ENCODE results near the gene KRTAP4-5. TPM values are rescaled to one million over a fixed set of nuclear protein-coding genes. Genes with fewer than 3 reads are reported as not detected.
"Not testable (repeated sequence)": the region's sequence is repeated elsewhere in the genome, so short reads cannot be mapped to it uniquely, and the experiment has no call there.

The KRTAP4-5 gene
- total RNA-seq, 2 experiments from 2014 or later: not detected

DNA sequence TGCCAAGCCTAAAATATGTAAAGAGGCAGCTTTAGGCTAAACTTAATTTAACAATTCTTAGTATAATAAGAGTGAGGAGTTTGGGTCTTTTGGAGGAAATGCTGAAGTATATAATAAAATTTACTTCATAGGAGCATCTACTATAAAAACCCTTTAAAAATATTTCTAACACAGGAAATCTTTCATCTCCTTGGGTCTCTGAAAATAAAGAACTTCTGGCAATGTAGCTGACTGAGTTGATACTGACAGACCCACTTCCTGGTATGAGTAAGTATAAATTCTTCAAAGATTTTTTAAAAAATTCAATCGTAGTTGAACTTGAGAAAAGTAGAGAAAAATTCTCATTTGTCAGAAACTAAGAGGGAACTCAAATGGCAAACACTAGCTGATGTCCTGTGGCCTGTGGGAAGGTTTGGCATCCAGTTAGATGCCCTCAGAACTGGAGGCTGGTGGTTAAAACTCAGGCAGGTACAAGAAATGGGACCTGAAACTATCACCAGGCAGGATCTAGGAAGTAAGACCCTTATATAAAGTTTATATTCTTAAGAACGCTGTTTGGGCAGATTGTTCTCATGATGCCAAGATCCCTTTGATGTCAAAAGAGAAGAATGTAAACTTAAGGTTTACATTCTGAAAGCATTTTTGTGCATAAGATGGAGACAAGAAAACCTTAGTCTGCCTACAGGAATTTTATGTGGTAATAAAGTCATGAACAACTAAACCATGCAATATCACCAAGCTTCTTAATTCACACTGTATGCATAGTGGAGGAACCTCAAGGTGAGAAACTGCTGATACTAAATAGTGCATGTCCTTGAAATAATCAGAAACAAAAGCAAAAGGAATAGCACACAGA, 15.5 kb downstream of the KRTAP4-5 start:
- CTCF ChIA-PET: no interaction called here
- no peaks in the 10 kb centered on the region for H3K27me3 Mint-ChIP-seq
- TF ChIP-seq, protein P1, sequence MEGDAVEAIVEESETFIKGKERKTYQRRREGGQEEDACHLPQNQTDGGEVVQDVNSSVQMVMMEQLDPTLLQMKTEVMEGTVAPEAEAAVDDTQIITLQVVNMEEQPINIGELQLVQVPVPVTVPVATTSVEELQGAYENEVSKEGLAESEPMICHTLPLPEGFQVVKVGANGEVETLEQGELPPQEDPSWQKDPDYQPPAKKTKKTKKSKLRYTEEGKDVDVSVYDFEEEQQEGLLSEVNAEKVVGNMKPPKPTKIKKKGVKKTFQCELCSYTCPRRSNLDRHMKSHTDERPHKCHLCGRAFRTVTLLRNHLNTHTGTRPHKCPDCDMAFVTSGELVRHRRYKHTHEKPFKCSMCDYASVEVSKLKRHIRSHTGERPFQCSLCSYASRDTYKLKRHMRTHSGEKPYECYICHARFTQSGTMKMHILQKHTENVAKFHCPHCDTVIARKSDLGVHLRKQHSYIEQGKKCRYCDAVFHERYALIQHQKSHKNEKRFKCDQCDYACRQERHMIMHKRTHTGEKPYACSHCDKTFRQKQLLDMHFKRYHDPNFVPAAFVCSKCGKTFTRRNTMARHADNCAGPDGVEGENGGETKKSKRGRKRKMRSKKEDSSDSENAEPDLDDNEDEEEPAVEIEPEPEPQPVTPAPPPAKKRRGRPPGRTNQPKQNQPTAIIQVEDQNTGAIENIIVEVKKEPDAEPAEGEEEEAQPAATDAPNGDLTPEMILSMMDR (IDR thresholded peaks at IDR 0.05): no peak
- POLR2A ChIA-PET: no interaction called here
- peak overlapping the region; percentile 51 for H3K27ac Mint-ChIP-seq
- ATAC-seq (no peak), DNase-seq (no peak)
- peaks cover 8% of the 10 kb centered on the region for H3K9me3 Mint-ChIP-seq
- no peaks in the 10 kb centered on the region for H3K36me3 Mint-ChIP-seq (ENCODE audit: low read depth)
- intact Hi-C loops (cut with micrococcal nuclease): no loop called here
- H3K4me3 Mint-ChIP-seq: no peak overlapping the region
- H3K4me1 Mint-ChIP-seq (ENCODE audit: low read depth): peaks cover 32% of the 10 kb centered on the region

DNA sequence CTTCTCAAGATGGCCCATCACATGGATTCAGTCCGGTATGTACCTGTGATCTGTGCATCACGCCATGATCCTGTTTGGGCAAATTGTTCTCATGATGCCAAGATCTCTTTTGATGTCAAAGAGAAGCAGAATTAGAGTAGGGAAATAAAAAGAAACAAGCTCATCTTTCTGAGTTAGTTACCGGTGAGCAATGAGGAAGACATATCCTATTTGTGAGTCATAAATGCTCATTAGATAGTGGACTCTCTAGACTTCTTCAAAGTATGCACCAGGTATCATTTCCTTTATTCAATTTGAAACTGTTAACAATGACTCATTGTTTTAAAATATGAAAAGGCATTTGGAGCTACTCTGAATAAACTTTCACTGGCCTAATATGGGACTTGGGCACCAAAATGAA, 17.6 kb downstream of the KRTAP4-5 start:
- intact Hi-C loops (cut with micrococcal nuclease): no loop called here
- Mint-ChIP-seq H3K27me3 (no peaks in the 10 kb centered on the region), H3K4me1 (ENCODE audit: low read depth) (peaks cover 32% of the 10 kb centered on the region), H3K9me3 (peaks cover 4% of the 10 kb centered on the region), H3K4me3 (no peak overlapping the region), H3K27ac (no peak overlapping the region), H3K36me3 (ENCODE audit: low read depth) (no peaks in the 10 kb centered on the region)
- ATAC-seq (no peak), DNase-seq (no peak)
- POLR2A ChIA-PET: no interaction called here
- TF ChIP-seq, protein P1 (IDR thresholded peaks at IDR 0.05): no peak
- CTCF ChIA-PET: interaction anchor here (1.5 kb wide), 1 partner anchor 190 kb away, joined by 4 read pairs; no protein-coding TSS in a partner anchor

DNA sequence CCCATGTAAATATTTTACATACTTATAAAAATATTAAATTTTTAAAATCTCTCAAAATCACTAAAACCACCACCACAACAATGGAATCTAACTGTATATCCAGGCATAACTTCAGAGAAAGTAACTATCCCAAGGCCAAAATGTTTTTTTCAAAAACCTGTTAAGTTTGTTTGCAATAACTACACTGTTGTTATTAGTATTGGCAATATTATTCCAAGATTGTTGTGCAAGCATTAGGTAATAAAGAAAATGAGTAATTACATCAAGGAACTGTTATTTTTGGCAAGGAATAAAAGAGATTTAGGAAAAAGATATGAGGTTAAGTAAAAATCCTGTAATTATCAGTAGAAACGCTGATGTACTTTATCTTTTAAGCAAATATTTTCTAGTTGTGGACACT, 22.3 kb downstream of the KRTAP4-5 start:
- TF ChIP-seq, protein P1 (IDR thresholded peaks at IDR 0.05): no peak
- Mint-ChIP-seq H3K4me3 (no peak overlapping the region), H3K4me1 (ENCODE audit: low read depth) (peaks cover 58% of the 10 kb centered on the region), H3K27me3 (no peaks in the 10 kb centered on the region), H3K36me3 (ENCODE audit: low read depth) (no peaks in the 10 kb centered on the region), H3K9me3 (peaks cover 9% of the 10 kb centered on the region), H3K27ac (no peak overlapping the region)
- DNase-seq (no peak), ATAC-seq (no peak)
- ChIA-PET CTCF (no interaction called here), POLR2A (no interaction called here)
- intact Hi-C loops (cut with micrococcal nuclease): no loop called here

DNA sequence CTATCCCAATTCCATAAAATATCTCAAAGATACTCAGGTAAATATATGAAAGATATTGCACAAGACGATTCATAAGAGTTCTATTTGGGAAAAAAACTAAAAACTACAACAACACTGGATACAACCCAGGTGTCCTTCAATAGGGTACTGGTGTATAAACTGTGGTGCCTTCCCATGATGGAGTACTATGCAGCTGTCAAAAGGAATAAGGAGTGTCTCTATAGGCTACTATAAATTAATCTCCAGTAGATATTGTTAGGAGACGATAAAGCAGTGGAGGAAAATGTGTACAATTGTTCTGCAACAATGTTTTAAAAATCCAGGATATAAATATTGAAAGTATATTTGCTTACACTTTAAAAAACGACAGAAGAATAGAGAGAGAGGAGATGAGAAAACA, 23.2 kb downstream of the KRTAP4-5 start:
- ChIA-PET POLR2A (no interaction called here), CTCF (no interaction called here)
- intact Hi-C loops (cut with micrococcal nuclease): no loop called here
- Mint-ChIP-seq H3K36me3 (ENCODE audit: low read depth) (no peaks in the 10 kb centered on the region), H3K27me3 (no peaks in the 10 kb centered on the region), H3K4me3 (no peak overlapping the region), H3K27ac (no peak overlapping the region), H3K9me3 (peaks cover 11% of the 10 kb centered on the region), H3K4me1 (ENCODE audit: low read depth) (peaks cover 50% of the 10 kb centered on the region)
- TF ChIP-seq, protein P1 (IDR thresholded peaks at IDR 0.05): no peak
- DNase-seq: no peak
- ATAC-seq: no peak

DNA sequence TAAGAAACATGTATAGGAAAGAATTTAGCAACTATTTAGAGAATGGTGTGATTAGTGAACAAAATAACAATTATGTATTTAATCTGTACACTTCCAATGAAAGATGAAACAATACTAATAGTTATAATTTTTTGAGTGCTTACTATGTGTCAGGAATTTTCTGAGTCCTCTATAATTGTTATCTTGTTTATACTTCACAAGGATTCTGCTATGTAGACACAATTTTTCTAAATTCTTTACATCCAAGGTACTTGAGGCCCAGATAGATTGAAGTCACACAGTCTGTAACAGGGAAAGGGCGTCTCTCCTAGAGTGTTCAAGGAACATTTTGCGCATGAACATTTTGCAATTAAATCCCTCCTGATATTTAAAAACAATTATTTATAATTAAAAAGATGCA, 24.6 kb downstream of the KRTAP4-5 start:
- Mint-ChIP-seq H3K4me3 (no peak overlapping the region), H3K27me3 (no peaks in the 10 kb centered on the region), H3K4me1 (ENCODE audit: low read depth) (peaks cover 50% of the 10 kb centered on the region), H3K27ac (no peak overlapping the region), H3K36me3 (ENCODE audit: low read depth) (no peaks in the 10 kb centered on the region), H3K9me3 (peaks cover 11% of the 10 kb centered on the region)
- no peak for ATAC-seq
- DNase-seq: no peak
- intact Hi-C loops (cut with micrococcal nuclease): no loop called here
- POLR2A ChIA-PET: no interaction called here
- CTCF ChIA-PET: no interaction called here
- TF ChIP-seq, protein P1 (IDR thresholded peaks at IDR 0.05): no peak

DNA sequence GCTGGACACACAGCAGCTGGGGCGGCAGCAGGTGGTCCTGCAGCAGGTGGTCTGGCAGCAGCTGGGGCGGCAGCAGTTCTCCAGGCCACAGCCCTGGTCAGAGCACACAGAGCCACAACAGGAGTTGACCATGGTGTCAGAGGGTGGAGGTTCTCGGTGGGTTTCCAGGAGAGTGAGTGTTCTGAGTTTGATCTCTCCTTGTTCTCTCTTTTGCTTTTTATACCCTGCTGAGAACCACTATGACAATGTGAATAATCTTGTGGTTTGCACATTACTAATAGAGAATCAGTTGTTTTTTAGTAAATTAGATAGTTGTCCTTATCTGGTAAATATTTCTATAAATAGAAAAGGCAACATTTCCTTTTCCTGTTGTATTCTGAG, 25.6 kb downstream of the KRTAP4-5 start, which contains the start of gene KRTAP4-12:
Gene KRTAP4-12, minus strand, starts transcription at position 192 of the 381 bp plus-strand sequence. Its CDS starts 60 bp downstream, at position 132.
- H3K9me3 Mint-ChIP-seq; H3K4me3 Mint-ChIP-seq; H3K27me3 Mint-ChIP-seq; H3K36me3 Mint-ChIP-seq (ENCODE audit: low read depth); ATAC-seq; H3K27ac Mint-ChIP-seq; intact Hi-C loops (cut with micrococcal nuclease); DNase-seq; CTCF ChIA-PET; POLR2A ChIA-PET: not testable (repeated sequence)
- peaks cover 51% of the 10 kb centered on the region for H3K4me1 Mint-ChIP-seq (ENCODE audit: low read depth)

DNA sequence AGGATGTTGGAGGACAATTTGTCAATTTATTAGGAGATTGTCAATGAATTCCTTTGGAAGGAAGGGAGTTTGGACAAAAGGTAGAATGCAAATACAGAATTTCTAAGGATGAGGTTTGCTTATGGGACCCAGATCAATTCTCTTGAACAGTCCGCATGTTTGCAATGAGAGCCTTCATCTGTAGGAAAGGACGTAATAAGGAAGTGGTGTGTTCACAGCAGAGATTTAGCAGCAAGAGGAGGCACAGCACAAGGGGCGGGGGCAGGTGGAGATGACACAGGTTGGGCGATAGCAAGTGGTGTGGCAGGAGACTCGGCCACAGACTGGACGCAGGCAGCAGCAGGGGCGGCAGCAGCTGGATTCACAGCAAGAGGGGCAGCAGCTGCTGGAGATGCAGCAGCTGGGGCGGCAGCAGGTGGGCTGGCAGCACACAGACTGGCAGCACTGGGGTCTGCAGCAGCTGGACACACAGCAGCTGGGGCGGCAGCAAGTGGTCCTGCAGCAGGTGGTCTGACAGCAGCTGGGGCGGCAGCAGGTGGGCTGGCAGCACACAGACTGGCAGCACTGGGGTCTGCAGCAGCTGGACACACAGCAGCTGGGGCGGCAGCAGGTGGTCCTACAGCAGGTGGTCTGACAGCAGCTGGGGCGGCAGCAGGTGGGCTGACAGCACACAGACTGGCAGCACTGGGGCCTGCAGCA, 26.2 kb downstream of the KRTAP4-5 start:
- intact Hi-C loops (cut with micrococcal nuclease); POLR2A ChIA-PET; H3K27me3 Mint-ChIP-seq; H3K36me3 Mint-ChIP-seq (ENCODE audit: low read depth); H3K4me3 Mint-ChIP-seq; H3K27ac Mint-ChIP-seq; DNase-seq; CTCF ChIA-PET; H3K9me3 Mint-ChIP-seq: not testable (repeated sequence)
- peaks cover 51% of the 10 kb centered on the region for H3K4me1 Mint-ChIP-seq (ENCODE audit: low read depth)
- peak; percentile 42 for ATAC-seq
